ENCODE data around the gene NID1.

Gene NID1

DNA sequence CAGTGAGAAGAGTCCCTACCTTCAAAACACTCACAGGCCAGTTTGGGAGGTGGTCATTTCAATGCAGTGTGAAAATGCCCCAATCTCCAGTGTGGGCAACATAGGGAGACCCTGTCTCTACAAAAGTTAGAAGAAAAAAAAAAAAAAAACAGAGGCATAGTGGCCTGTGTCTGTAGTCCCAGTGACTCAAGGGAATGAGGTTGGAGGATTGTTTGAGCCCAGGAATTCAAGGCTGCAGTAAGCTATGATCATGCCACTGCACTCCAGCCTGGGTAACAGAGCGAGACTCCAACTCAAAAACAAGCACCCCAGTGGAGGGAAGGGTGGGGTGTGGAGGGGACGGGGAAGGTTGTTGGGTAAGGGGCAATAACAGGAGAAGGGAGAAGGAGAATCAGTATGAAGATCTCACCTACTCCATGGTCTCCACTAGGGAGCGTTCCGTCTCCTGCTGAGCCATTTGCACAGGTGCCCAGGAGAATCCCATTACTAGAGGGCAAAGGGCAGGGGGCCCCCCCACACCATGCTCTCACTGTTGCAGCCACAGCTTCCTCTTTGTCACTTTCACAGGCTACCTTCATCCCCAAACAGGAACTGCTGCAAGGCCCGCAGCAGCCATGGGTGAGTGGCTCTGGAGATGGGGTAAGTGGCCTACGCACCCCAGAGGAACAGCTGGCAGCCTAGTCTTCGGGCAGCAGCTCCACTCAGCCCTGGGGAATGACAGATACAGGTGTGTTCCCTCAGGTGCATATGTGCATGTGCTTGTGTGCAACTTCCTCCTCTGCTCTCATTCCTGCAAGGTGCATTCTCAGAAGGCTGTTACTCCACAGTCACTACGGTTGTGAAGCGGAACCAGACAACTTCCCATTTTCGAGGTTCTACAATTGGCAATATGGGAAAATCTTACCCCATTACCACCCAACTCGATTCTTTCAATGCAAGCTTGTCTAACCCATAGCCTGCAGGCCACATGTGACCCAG is 110.3 kb downstream of the NID1 start:
- DNase-seq, result no peak

- DNase-seq, result no peak
These were observed 111.1 kb downstream of the NID1 start for GRCh38 chr1:235953801-235954200.

GRCh38 chr1:235952950-235953615 is 111.8 kb downstream of the NID1 start:
- no peak for DNase-seq

DNA sequence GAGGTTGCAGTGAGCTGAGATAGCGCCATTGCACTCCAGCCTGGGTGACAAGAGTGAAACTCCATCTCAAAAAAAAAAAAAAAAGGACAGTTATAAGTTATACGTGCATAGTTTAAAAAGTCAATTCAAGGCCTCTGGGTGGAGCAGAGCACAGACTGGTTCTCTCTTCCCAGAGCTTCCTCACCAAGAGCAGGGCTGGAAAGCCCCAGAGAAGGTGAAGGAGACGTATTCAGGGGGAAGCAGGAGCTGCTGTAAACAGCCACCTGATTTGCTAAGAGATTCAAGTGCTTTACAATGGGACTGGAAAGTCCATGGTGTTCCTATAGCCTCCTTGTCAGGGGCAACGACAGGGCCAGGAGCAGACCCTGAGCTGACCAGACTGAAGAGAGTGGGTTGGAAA is 113.2 kb downstream of the NID1 start:
- DNase-seq, result no peak

GRCh38 chr1:235950318-235950717 is 114.6 kb downstream of the NID1 start:
- no peak for DNase-seq

GRCh38 chr1:235948774-235949427 is 116.0 kb downstream of the NID1 start:
- no peak for DNase-seq

DNA sequence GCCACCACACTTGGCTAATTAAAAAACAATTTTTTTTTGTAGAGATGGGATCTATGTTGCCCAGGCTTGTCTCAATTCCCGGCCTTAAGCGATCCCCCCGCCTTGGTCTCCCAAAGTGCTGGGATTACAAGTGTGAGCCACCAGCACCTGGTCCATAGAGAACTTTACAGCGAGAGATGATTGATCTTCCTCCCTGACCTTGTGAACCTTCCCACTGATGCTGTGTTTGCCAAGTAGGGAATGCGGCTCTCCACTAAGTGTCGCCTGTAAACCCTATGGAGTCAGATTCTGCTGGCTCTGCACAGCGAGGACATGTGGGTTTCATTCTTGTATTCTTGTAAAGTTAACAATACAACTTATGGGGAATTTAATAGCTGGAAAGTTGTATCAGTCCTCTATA is 116.9 kb downstream of the NID1 start:
- no peak for DNase-seq

- no peak for DNase-seq
These were observed 118.3 kb downstream of the NID1 start for GRCh38 chr1:235946571-235946981.

DNA sequence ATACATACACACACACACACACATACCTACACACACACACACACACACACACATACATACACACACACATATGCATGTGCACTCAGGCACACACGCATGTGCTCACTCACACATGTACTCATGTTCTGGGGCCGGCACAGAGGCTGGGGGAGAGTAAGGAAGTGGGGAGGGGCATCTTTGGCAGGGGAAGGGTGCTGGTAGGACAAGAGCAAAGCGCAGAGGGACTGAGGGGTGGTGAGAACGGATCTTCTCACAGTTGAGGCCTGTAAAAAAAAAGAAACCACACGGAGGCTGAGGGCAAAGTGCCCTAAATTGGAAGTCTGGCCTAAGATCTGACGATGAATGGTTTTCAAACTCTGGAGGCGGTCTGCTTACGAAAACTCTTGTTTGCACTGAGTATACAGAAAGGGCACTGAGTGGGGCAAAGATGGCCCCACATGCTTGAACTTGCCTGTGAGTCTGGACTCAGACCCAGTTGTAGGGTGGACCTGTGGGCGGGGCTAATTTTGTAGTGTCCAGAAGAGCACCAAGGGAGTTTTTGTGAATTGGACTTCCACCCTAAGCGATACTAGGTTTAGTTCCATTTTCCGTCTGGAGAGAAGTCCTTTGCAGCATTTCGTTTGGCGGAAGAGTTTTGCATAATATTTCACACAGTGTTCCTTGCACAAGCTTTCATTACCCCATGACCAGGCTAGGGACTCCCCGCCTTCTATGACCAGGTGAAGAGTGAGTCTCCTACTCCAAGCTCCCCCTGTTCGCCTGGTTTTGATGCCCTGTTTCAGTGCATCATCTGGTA is 118.9 kb downstream of the NID1 start:
- DNase-seq, result no peak

GRCh38 chr1:235943581-235944114 is 121.2 kb downstream of the NID1 start:
- DNase-seq, result no peak

DNA sequence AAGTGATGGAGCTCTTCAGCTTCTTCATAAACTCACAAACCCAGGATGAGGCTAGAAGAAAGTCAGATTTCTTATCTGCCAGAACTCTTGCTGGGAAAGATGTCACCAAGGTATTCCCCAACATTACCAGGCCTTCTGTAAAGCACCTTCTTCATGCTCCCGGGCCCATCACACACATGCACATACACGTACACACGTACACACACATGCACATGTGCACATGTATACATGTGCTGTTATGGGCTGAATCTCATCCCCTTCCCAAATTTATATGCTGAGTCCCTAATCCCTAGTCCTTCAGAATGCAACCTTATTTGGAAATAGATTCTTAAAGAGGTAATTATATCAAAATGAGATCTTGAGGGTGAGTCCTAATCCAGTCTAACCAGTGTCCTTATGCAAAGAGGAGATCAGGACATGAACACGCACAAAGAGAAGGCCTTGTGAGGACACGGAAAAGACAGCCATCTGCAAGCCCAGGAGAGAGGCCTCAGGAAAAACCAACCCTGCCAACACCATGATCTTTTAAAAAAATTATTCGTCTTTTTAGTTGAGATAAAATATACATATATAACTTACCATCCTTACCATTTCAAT is 121.8 kb downstream of the NID1 start:
- DNase-seq, result no peak

DNA sequence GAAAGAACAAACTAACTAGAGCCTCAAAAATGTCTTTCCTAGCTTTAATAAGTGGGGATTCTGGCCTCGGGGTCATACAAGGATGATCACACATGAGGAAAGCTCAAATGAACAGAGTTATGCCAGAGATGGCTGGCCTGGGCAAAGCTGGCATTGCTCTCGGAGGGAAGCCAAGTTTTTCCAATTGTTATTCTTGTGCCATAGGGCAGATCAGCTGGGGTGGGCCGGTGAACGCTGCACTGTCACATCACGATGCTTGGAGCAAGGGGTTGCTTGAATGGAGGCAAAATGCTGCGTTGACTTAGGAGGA is 122.3 kb downstream of the NID1 start:
- DNase-seq, result no peak

DNA sequence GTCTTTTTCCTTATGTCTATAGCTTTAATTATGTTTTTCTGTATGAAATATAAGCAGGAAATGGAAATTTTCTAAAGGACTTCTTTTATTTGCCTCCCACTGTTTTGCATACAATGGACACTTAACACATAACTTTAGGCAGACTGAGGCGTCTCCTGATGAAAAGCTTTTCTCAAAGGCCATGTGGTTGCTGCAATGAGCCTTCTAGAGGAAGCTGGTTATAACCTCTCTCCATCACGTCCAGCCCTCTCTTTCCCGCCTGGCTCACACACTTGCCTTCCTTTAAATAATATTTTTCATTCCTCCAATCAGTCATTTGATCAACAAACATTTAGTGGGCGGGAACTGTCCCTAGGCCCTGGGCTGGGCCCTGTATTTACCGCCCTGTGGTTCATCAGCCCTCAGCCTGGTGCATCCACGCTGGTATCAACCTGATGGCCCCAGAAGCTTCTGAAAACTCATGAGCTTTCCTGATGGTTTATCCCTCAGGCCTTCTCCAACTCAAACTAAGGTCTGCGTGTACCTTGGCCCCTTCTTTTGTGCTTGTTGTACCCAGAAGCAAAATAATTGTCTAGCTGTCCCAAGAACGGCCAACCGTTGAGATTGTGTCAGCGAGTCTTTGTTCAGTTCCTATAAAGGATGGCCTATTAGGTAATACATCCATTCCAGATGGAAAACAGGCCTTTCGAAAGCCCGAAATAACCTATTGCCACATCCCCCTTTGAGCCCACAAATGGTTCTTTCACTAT is 122.8 kb downstream of the NID1 start:
- DNase-seq, result no peak

- DNase-seq, result no peak
These were observed 124.6 kb downstream of the NID1 start for GRCh38 chr1:235940285-235940684.

DNA sequence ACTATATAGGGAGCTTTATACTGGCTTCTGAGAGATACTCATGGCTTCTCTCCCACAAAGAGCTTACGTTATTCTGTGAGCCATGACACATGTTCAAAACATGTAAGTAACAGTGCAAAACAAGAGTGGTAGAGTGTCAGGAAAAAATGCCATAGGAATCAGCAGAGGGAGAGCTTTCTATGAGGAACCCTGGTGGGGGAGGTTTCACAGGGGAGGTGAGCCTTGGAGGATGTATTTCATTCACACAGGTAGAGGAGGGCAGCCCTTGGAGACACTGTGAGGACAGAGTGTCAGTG is 125.5 kb downstream of the NID1 start:
- no peak for DNase-seq

DNA sequence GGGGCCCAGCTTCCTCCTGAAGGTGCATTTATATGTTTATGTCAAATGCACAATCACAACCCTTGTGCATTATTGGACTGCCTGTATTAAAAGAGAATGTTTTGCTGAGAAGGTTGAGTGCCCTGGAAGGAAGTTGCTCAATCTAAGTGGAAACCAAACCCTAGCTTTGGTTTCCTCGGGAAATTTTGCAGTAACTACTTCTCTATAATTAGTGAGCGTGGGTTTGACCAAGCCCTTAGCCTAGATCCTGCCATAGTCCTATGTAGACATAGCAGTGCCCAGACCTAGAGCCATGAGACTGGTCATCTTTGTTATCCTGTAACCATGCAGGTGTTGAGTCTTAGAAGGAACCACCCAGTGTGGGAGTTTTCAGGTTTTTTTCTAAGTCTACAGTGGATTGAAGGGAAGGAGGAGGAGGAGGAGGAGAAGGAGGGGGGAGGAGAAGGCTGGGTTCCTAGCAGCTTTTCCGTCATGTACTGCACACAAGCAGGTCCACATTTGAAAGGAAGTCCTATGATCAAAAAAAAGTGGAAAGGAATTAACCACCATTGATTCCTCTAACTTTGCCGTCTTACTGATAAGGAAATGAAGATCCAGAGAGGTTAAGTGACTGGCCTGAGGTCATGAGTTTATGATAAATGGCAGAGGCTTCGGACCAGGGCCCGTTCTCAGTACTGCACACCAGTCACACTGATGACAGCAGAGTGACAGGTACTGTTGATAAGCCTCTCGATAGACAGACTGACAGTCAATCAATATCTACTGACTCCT is 126.0 kb downstream of the NID1 start:
- no peak for DNase-seq

DNA sequence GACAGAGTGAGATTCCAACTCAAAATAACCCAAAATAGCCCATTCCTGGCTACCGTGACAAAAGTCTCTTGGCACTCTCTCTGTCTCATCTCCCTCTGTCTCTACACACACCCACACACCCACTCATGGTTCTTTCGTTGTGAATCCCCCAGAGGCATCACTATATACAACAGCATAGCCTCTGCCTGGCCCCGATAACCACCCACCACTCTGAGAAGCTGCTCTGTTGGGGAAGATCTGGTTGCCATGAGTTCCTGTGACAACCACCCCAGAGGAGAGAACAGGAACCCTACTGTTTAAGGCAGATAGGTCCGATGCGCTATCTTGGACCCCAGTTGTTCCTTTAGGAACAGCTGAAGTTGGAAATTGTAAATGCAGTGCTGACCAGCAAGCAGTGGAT is 127.8 kb downstream of the NID1 start:
- no peak for DNase-seq

DNA sequence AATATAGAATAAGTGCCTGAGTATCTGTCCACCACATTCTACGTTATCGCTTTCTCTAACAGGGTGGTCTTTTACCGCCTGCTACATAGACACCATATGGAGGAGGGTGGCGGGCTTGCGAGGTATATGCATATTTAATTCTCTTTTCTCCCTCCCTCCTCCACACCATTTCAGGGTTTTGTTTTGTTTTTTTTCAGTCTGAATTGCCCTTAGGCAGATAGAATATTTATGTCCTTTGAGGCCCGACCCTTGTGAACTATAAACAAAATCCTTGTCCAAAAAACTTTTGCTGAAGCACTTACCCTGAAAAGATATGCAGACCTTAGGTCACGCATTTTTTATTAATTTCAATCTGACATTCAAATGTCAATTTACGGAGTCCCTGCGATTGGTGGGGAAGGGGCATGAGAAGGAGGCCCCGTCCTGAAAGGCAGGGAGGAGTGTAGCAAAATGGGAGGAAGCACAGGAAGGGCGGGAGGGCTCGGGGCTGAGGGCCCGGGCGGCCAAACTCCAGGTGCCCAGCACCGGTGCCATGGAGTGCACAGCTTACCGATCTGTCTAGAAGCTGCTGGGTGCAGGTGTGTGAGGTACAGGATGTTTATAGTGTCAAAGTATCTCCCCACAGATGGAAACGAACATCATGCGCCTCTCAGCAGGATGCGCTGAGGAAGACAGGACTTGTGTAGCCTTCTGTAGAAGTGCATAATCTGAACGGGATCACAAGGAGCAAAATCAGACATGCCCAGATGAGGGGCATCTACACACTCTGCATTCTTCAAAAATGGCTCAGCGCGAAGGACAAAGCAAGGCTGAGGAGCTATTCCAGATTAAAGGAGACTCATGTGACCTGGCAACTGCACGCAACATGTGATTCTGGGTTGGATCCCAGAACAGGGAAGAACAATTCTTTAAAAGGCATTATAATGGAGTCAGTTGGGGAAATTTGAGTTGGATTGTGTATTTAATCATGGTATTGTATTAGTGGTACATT is 129.4 kb downstream of the NID1 start:
- no peak for DNase-seq

GRCh38 chr1:235933766-235934116 is 131.1 kb downstream of the NID1 start:
- no peak for DNase-seq
